MCF 10A (cell line): Measurements from ENCODE around the gene C19orf18. TPM values are rescaled to one million over a fixed set of nuclear protein-coding genes. Genes with fewer than 3 reads are reported as not detected.

Experiments used
- BruUV-seq: library from RNA; stranded (reverse); fragments of 400-500 nt; replicated peaks from 2 replicates; lab custom pipeline; 2021; lab: Mats Ljungman, UMichigan
- CTCF ChIA-PET: fragments of 300-600 bp; sonication (Branson Sonifier 250); formaldehyde crosslinking; extraction: SDS; loops from one replicate; lab custom pipeline; 2021; ENCODE audit warnings: antibody characterized with exemption, inconsistent platforms; lab: Yijun Ruan, JAX
- POLR2A ChIA-PET: fragments of 300-600, 350-650 bp; sonication (Branson Sonifier 250); formaldehyde crosslinking; extraction: SDS; loops from one replicate; lab custom pipeline; 2020; ENCODE audit warnings: antibody characterized with exemption, inconsistent platforms; lab: Yijun Ruan, JAX
- DNase-seq: peaks from one replicate; pipeline ENCODE4 v3.0.0-alpha.2; 2018; ENCODE audit not compliant: unreplicated experiment
- H3K27ac Mint-ChIP-seq: one replicate; pipeline ENCODE4 v1.8.0; 2022; ENCODE audit warnings: mild to moderate bottlenecking, low read depth, mixed read lengths; ENCODE audit not compliant: unreplicated experiment
- H3K27me3 Mint-ChIP-seq: one replicate; pipeline ENCODE4 v1.8.0; 2022; ENCODE audit warnings: mixed read lengths; ENCODE audit not compliant: insufficient read depth, unreplicated experiment
- H3K36me3 Mint-ChIP-seq: one replicate; pipeline ENCODE4 v1.8.0; 2022; ENCODE audit warnings: mild to moderate bottlenecking, moderate library complexity, mixed read lengths; ENCODE audit not compliant: insufficient read depth, unreplicated experiment
- H3K4me1 Mint-ChIP-seq: one replicate; pipeline ENCODE4 v1.8.0; 2022; ENCODE audit warnings: mixed read lengths; ENCODE audit not compliant: insufficient read depth, unreplicated experiment
- H3K4me3 Mint-ChIP-seq: one replicate; pipeline ENCODE4 v1.8.0; 2022; ENCODE audit warnings: mild to moderate bottlenecking, moderate library complexity, mixed read lengths; ENCODE audit not compliant: unreplicated experiment
- H3K9me3 Mint-ChIP-seq: one replicate; pipeline ENCODE4 v1.8.0; 2022; ENCODE audit warnings: mixed read lengths; ENCODE audit not compliant: unreplicated experiment
- CTCF ChIP-seq: fragments of 200-600 bp; IDR thresholded peaks from one replicate; pipeline ENCODE4 v1.8.0; 2022; ENCODE audit warnings: antibody characterized with exemption, mild to moderate bottlenecking; ENCODE audit not compliant: unreplicated experiment
- intact Hi-C: fragments of 100-400 bp; cut with micrococcal nuclease; formaldehyde crosslinking; loops from 2 replicates; pipeline ENCODE4 v1.14.1; 2022
- total RNA-seq: library from RNA; stranded (reverse); gene quantifications from 2 replicates; pipeline ENCODE4 v1.2.3, GENCODE V29; 2022

Gene C19orf18
- total RNA-seq, 1 experiment from 2014 or later = not detected

GRCh38 chr19:58000677-58001076 lies 26.3 kb upstream of the C19orf18 start:
- no peak overlapping the region for H3K4me3 Mint-ChIP-seq
- TF ChIP-seq CTCF = no peak
- H3K9me3 Mint-ChIP-seq = peaks cover 39% of the 10 kb centered on the region
- H3K27ac Mint-ChIP-seq = no peak overlapping the region
- no peaks in the 10 kb centered on the region for H3K4me1 Mint-ChIP-seq
- no peaks in the 10 kb centered on the region for H3K27me3 Mint-ChIP-seq
- DNase-seq = no peak
- POLR2A ChIA-PET = no interaction called here
- BruUV-seq = no TSS peak
- no peaks in the 10 kb centered on the region for H3K36me3 Mint-ChIP-seq
- intact Hi-C loops = no loop called here
- CTCF ChIA-PET = interaction anchor here (0.6 kb wide), 1 partner anchor 20 kb away, joined by 5 read pairs; no protein-coding TSS in a partner anchor

GRCh38 chr19:57992841-57993240 lies 18.5 kb upstream of the C19orf18 start:
- Mint-ChIP-seq H3K4me1 (no peaks in the 10 kb centered on the region), H3K4me3 (no peak overlapping the region), H3K27me3 (no peaks in the 10 kb centered on the region), H3K9me3 (peaks cover 27% of the 10 kb centered on the region), H3K27ac (no peak overlapping the region), H3K36me3 (no peaks in the 10 kb centered on the region)
- intact Hi-C loops = no loop called here
- ChIA-PET CTCF (no interaction called here), POLR2A (no interaction called here)
- DNase-seq = no peak
- TF ChIP-seq CTCF = no peak
- no TSS peak for BruUV-seq

GRCh38 chr19:57978586-57979289 lies 4.4 kb upstream of the C19orf18 start:
- POLR2A ChIA-PET = no interaction called here
- Mint-ChIP-seq H3K9me3 (peaks cover 65% of the 10 kb centered on the region), H3K27me3 (no peaks in the 10 kb centered on the region), H3K4me1 (no peaks in the 10 kb centered on the region), H3K36me3 (peaks cover 2% of the 10 kb centered on the region), H3K4me3 (no peak overlapping the region), H3K27ac (no peak overlapping the region)
- no peak for TF ChIP-seq CTCF
- intact Hi-C loops = no loop called here
- no TSS peak for BruUV-seq
- DNase-seq = peak; percentile 0
- CTCF ChIA-PET = interaction anchor here (0.6 kb wide), 1 partner anchor 34 kb away, joined by 3 read pairs; no protein-coding TSS in a partner anchor

GRCh38 chr19:57964761-57965160 lies 9.6 kb downstream of the C19orf18 start:
- intact Hi-C loops = no loop called here
- TF ChIP-seq CTCF = no peak
- Mint-ChIP-seq H3K27me3 (no peaks in the 10 kb centered on the region), H3K4me3 (no peak overlapping the region), H3K4me1 (no peaks in the 10 kb centered on the region), H3K27ac (no peak overlapping the region), H3K9me3 (peaks cover 20% of the 10 kb centered on the region), H3K36me3 (no peaks in the 10 kb centered on the region)
- ChIA-PET CTCF (interaction anchor here (0.6 kb wide), 1 partner anchor 542 kb away, joined by 3 read pairs; no protein-coding TSS in a partner anchor), POLR2A (interaction anchor here (0.6 kb wide), 1 partner anchor 13 kb away, joined by 4 read pairs; no protein-coding TSS in a partner anchor)
- no TSS peak for BruUV-seq
- no peak for DNase-seq
